HuH-7.5 (cell line): Measurements from ENCODE around the gene TPP2.

Experiments
- DNase-seq: peaks from one replicate; pipeline ENCODE4 v3.0.0; 2011; ENCODE audit warnings: low spot score

Gene TPP2

DNA sequence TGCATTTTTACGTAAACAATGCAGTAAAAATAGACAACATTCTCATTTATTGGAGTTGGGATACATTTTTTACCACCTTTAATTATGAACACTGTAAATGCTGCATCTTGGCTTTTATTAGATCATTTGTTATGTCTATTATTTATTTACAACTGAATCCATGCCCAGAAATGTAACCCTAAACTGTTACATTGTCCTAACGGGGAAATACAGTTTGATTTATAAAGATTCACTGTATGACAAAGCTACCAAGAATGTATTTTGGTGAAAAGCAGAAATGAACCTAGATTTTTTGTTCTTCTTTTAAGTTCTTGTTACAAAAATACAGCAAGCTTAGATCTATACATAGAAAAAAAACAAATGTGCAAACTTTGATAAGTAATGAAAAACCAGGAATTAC, 97.0 kb downstream of the TPP2 start:
- no peak for DNase-seq

DNA sequence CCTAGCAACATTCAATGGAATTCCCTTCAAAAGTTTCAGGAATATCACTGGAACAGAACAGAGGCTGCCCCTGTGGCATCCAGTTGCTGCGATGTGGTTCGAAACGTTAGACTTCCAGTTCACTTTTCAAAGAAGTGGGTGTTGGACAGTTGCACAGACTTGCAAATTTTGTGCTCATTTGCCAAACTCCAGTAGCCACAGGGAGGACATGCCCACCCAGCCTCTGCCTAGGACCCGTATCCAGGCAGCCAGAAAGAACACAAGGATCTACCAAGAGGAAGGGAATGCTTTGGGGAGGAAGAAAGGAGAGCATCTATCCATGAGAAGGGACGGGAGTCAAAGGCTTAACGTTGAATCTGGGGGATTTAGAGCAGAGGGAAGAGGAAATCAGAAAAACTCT, 98.2 kb downstream of the TPP2 start, which contains the start of gene METTL21C:
METTL21C (minus strand) TSS at position 108 of the 400 bp plus-strand sequence. CDS start 546 bp downstream, outside the sequence.
- no peak for DNase-seq

- DNase-seq: no peak
Observed at GRCh38 chr13:102696465-102696864, 99.7 kb downstream of the TPP2 start.

DNA sequence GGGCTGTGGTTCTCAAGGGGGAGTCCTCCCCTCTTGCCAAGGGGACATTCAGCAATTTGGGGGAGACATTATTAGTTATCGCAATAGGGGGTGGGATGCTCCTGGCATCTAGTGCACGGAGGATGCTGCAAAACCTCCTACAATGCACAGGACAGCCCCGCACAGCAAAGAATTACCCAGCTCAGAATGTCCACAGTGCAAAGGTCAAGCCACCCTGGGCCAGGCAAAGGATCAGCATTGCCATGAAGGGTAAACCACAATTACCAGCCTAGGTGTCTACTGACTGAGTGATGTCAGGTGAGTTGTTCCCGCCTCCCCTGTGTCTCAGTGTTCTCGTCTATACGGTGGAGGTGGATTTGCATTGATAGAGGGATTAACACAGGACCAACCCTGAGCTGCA, 100.5 kb downstream of the TPP2 start:
- no peak for DNase-seq

DNA sequence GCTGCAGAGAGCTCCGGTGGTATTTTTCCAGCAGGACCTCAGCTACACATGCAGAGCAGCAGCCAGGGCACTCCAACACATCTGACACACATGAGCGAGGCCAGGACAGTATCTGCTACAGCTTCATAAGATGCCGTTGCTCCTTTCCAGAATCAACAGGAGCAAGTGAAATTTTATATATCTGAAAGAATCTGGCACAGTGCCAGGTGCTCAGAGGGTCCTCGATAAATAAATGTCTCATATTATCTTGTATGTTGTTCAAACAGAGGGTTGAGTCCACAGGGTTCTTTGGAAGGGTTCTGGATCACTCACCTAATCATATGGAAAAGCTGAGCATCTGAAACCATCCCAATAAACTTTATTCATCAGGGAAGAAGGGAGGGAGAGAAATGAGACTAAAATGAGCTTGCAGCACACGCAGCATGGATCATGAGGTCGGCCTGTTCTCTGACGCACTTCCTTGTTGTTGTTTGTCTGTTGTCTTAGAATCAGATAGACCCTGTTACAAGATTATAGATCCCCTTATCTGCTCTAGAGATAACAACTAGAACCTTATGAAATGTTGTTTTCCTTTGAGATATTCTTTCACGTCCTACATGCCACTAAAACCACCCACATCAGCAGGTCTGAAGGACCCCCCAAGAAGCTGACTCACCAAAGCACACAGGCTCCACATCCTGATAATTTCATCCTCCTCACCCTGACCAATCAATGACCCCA, 101.3 kb downstream of the TPP2 start:
- no peak for DNase-seq

DNA sequence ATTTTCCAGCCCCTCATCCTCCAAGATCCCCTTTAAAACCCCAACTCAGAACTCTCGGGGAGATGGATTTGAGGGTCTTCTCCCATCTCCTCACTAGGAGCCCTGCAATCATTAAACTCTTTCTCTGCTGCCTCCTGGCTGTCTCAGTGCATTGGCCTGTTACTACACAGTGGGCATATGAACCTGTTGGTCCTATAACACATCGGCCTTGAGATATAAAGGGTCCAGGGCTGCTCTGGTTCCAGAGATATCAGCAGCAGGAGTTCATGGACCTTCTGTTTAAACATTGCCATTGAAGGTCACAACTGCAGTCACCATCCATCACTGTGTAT, 101.8 kb downstream of the TPP2 start:
- no peak for DNase-seq

DNA sequence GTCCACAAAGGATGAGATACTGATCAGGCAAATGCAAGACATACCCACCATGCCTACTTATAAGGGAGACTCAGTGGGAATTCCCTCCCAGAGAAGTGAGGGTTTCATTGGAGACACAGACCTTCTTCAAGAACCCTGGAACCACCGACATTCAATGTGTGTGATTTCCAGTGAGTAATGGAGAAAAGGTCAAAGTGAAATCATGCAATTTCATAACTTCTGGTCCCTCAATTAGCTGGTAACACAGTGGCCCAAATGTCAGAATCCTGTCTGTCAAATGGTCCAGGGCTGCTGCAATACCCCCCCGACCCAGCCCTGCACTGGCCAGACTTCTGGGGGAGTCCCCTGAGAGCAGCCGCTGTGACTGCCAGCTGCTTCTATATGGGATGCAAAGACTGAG, 102.7 kb downstream of the TPP2 start:
- no peak for DNase-seq

DNA sequence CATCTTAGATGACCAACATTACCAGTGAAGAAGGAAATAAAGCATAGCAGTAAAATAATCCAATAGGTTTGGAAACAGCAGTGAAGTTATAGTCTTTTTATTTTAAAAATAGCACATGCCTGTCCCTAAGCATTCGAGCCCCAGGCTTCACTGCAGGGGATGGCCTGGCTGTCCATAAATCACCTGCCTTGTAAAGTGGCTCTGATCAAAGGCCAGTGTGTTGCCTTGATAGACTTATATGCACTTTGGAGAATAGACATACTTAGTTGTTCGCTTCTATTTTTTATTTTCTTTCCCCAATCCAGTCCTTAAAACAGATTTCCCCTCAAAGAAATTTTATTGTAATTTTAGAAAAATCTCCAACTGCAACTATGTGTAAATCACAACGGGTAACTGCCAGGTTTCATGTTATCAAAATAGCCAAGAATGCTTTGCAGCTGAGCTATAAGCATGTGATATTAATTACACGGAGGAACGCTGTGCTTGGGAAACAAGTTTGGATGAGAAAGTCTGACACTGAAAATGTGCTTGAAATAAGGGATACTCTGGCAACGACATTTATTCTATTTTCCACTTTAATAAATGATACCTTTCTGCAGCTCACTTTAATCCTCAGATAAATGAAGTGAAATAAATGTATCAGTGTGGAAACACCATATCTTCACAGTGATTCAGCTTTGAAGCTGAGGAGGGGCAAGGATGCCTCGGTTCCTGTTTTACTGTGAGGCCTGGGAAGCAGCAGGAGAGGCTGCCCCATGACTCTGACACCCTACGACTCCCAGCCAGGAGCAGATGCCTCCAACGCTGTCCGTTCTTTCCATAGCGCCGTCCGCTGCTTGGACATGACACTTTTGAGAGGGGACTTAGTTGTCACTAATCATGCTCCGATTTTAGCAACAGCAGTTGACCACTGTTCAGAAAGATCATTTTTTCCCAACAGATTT, 103.6 kb downstream of the TPP2 start:
- DNase-seq: no peak

GRCh38 chr13:102701331-102701730, 104.5 kb downstream of the TPP2 start:
- DNase-seq: no peak

- no peak for DNase-seq
Observed at GRCh38 chr13:102702965-102703725, 106.4 kb downstream of the TPP2 start.

GRCh38 chr13:102703726-102704035, 106.9 kb downstream of the TPP2 start:
- no peak for DNase-seq

DNA sequence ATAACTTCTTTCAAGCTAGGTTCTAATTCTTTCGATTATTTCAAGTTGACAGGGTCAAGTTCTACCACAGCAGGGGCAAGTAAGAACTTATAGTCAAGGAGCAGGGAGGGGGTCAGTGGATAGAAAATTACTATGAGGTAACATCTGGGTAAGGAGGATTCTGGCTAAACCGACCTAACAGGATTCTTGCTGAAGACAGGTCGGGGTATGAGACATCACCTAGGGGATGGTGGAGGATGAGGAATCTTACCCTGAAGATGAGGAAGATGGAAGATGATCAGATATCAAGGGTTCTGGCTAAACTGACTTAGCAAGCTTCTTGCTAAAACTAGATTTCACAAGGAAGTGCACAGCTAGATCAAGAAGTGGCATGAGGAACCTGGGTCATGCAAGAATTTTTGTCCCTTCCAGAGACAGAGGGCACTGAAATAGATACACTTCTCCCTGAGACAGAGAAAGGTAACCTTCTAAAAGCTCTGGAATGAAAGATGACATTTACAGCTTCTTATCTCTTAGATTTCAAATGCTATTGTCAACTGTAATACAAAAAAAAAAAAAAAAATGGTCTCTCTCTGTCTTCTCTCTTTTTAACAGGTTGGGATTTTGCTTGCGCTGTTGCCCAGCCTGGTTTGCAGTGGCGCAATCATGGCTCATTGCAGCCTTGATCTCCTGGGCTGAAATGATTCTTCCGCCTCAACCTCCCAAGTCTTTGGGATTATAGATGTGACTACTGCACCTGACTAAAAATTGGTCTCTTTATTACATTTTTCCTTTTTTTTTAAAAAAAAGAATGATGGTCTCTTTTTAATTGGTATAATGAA, 107.7 kb downstream of the TPP2 start:
- no peak for DNase-seq

- DNase-seq: no peak
Observed at GRCh38 chr13:102707467-102707866, 110.7 kb downstream of the TPP2 start.

DNA sequence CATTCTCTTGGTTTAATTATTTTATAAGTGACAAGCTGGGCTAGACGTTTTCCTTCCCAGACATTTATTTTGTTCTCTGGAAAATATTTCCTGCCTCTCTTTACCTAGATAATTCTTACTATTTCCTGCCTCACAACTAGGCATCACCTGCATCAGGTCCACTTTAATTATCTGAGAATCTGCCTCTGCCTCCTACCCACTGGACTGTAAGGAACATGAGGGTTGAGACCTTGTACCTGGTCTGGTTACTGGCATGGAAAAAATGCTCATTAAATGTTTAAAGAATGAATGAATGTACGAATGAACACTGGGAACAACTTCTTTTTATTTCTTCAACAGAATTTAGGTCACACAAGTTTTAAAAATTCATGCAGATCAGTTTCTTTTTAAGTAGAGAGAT, 111.4 kb downstream of the TPP2 start:
- no peak for DNase-seq

GRCh38 chr13:102708991-102709390, 112.2 kb downstream of the TPP2 start:
- DNase-seq: no peak

DNA sequence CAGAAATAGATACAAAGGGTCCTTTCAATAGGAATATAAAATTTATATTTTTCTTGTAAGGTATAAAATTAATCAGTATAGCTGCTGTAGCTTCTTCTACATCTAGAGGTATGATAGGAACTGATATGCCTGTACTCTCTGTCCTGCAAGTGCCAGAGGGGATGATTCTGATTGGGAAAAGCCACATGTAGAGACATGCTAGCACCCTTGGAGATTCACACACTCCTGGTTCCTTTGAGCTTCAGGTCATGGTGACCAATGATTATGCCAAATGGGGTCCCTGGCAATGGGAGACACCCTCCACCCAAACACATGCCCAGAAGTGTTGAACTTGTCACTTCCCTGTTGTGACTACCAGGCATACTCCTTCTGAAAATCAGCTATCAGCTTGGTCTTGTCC, 112.8 kb downstream of the TPP2 start:
- no peak for DNase-seq

DNA sequence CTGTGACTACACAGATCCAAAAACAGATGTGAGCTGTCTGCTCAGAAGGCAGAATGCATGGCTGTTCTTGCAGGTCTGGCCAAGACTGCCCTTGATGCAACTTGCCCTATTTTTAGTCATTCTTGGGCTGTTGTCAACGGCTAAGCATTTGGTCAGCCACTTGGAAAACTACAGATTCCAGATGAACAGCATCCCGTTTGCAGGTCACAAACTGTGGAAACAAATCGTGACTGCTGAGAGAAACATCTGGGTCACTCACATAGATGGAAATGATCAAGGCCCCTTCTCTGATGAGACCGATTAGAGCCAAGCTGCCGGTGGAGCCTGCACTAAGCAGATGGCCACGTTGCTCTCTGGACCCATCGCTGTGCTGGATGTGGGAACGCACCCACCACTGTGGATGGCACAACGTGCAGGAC, 113.5 kb downstream of the TPP2 start:
- no peak for DNase-seq

DNA sequence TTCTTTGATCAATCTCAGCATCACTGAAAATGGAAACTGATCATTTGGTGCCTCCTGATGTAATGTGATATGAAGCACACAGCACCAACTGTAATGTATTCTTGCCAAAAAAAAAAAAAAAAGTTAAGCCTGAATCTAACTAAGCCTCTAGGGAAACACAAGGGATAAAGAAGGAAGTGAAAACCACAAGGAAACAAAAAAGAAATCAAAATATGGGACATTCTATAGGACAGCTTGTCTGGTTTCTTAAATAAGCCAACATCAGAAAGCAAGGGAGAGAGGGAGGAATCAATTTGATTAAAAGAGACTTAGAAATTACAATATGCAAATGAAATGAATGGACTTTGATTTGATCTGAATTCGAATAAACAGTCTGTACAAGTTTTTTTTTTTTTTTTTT, 118.7 kb downstream of the TPP2 start:
- no peak for DNase-seq

DNA sequence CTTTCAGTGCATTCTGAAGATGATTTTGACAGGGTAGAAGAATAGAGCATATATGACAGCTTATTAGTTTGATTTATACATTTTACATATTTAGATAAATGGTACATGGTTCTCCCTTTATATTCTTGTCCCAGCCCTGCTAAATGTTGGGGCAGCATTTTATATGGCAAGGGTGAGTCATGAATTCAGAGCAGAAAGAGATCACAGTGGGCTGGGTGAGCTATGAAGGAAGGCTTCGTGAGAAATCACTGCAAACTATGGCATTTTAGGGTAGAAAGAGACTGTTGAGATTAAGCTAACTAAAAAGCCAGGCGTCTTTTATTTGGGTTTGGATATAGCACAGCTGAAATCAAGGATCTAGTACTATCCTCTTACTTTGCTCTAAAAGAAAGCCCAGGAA, 122.0 kb downstream of the TPP2 start:
- no peak for DNase-seq

DNA sequence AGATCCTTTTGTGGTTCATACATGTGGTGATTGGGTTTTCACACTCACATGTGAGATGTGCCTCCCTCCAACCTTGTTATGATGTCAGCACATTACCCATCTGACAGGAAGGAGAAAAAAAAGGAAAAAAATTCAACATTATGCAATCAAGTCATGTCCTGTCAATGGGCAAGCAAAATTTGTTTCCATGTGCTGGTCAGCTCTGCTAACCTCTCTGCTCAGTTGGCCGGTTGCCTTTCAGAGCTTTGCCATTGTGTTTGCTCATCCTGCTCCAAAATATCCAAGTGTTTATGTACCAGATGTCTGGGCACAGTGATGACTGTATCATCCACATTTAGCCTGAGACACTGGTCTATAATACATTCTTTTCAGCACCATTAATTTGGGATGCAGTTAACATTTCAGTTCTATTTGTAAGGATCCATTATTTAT, 125.0 kb downstream of the TPP2 start:
- DNase-seq: no peak

GRCh38 chr13:102724923-102725322, 128.1 kb downstream of the TPP2 start:
- peak; percentile 10 for DNase-seq

DNA sequence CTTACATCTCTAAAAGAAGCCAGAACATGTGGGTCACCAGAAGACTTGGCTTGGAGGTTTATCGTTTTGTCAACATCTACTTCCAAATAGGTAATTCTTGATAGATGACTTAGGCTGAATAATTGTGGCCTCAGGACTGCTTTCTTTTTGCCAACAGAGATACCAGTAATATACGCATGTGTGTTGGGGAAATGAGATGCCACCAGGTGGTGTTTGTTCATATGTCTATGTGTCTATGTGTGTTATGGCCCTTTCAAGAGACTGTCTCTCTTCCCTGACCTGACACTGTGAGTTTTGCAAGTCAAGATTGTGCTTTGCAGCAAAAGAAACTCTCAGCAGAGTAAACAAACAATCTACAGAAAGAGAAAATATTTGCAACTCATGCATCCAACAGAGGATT, 129.6 kb downstream of the TPP2 start:
- DNase-seq: no peak
